GM21825 (cell line): ENCODE data around the gene ZG16B.

Experiments used
- ATAC-seq: cut with Tn5 transposase; IDR thresholded peaks from one replicate; pipeline ENCODE4 v1.9.1; 2021; ENCODE audit warnings: mild to moderate bottlenecking, moderate library complexity; ENCODE audit not compliant: unreplicated experiment

Gene ZG16B

DNA sequence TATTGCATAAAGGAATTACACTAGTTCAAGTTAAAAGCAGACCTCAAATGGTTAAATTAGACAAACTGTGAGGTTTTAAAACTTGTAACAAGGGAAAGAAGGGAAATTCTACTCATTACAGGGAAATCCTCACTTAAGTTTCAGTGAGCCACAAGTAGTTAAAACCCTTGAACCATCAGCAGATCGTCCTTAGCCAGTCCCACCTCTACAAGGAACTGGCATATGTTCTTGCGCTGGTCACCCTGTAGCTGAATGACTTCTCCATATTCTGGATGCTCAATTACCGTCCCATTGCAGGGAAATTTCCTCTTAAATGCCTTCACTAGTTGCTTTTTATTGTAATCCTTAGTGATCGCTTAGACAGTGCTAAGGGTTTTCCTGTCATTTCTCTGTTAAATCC lies 7.6 kb upstream of the ZG16B start:
- no peak for ATAC-seq

DNA sequence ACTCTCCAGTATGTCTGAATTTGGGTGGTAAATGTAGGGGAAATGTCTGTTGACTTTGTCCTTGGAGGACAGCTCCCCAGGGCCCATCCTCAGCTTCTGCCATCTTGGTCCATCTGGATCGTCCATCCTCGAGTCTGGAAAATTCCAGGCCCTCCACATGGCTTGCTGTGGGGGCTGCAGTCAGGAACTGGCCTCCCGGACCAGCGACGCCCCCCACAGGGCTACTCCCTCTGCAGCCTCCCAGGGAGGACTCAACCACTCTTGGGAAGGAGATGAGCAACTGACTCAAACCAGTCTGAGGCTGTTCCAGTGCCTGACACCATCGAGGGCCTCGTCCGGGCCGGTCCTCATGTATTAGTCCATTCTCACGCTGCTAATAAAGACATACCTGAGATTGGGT lies 5.5 kb upstream of the ZG16B start:
- ATAC-seq: no peak

DNA sequence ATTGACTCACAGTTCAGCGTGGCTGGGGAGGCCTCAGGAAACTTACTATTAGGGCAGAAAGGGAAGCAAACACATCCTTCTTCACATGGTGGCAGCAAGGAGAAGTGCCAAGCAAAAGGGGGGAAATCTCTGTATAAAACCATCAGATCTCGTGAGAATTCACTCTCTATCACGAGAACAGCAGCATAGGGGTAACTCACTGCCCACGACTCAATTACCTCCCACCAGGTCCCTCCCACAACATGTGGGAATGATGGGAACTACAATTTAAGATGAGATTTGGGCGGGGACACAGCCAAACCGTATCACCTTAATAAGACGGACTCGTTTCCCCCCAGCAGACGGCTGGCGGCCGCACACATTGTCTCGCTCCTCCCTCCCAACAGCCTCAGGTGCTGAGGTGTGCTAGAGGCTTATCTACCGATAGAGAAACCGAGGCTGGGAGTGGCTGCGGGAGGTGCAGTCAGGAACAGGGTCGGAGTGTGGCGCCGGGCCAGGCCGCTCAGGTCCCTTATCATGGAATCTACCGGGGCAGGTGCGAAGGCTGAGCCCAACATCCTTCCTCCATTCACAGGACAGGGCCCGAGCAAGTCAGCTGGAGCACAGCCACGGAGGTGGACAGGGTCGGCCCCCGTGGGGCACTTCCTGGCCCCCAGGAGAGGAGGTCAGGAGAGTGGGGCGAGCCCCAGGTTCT lies 4.9 kb upstream of the ZG16B start:
- ATAC-seq: no peak

DNA sequence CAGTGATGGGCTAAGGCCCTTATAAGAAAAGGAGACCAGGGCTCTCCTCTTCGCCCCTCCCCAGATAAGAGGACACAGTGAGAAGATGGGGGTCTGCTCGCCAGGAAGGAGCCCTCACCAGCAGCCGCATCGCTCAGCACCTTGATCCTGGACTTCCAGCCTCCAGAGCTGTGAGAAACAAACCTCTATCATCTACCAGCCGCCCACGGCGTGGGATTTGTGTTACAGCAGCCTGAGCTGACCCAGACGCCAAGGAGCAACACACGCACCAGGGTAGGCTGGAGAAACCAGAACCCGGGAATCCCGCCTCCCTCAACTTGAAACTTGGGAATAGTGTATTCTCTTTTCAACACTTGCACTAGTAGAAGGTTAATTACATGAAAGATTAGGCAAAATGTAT lies 4.2 kb upstream of the ZG16B start:
- ATAC-seq: no peak

DNA sequence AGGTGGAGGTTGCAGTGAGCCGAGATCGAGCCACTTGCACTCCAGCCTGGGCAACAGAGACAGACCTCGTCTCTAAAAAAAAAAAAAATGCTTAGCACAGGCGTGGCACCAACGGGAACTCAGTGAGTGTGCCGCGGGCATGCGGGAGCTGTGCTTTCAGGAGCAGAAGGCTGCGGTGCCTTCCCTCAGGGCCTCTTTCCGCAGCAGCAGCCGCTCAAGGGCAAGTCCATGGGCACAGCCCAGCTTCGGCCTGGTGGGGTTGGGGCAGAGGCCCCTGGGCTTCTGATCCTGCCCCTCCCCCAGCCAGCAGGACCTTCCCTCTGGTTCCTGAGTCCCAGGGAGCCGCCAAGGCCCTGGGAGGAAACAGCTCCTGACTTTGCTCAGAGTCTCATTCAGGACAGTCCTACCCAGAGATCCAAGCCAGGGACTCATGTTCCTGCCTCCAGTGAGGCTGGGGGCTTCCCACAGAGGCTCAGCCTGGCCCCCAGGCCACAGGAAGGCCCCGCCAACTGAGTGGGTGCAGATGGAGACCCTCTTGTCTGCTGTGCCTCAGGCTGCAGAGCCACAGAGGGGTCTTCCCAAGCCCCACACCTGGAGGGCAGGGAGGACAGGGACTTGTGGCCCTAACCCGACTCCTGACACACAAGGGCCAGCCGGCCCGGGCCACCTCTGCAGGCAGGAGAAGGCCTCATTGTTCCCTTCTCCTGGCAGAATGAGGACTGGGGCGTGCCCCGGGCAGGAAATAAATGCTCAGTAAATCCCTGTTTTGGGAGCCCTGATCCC lies 3.3 kb upstream of the ZG16B start:
- ATAC-seq: no peak

DNA sequence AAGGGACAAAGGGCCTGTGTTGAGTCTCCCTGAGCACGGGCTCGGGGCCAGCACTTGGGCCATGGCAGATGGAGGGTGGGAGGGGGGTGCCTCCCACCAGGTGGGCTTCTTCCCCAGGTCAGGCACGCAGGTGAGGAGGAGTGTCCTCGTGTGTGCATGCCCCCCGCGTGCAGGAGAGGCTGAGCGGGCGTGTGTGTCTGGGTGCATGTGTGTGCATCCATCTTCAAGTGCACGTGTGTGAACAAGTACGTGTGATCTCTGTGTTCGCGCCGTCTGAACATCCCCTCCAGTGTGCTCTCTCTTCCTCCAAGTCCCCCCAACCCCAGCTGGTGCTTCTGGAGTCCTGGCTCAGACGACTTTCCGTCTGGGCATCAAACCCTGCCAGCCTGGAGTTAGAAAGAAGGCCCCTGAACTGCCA lies 2.7 kb upstream of the ZG16B start:
- no peak for ATAC-seq

DNA sequence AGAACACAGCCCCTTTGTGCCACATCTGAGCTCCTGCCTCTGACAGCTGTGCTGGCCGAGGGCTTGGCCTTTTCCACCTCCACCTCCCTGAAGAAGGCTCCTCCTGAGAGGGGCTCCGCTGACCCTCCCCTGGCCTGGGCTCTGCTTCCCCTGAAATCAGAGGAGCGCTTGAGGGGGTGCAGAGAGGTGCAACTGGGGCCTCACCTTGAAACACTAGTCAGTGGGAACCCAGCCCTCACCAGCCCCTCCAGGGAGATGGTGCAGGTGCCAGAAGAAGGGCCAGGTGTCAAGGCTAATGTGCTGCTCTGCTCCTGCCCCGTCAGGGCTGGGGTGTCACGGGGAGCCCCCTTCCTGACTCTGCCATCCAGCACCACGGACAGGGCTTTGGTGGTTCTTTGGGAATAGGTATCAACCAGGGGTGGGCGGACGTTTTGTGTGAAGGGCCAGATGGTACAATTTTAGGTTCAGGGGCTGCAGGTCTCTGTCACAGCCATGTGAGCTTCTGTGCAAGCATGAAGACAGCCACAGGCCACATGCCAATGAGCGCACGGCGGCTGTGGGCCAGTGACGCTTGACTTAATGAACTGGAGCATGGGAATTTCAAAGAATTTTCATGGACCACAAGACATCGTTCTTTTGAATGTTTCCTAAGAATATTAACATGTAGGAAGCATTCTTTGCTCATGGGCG lies 2.1 kb upstream of the ZG16B start:
- no peak for ATAC-seq

DNA sequence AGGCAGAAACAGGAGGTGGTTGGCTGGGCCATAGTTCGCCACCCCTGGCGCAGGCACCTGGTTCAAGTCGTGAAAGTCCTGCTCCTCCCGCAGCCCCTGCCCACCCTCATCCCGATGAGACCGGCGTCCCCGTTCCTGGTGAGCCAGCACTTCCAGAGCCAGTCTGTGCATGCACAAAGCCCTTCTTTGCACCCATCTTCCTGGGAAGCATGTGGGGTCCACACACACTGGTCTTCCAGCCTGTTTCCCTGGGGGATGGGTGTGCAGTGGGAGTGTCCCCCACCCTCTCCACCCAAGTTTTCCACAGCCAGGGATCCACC lies 1.6 kb upstream of the ZG16B start:
- no peak for ATAC-seq

DNA sequence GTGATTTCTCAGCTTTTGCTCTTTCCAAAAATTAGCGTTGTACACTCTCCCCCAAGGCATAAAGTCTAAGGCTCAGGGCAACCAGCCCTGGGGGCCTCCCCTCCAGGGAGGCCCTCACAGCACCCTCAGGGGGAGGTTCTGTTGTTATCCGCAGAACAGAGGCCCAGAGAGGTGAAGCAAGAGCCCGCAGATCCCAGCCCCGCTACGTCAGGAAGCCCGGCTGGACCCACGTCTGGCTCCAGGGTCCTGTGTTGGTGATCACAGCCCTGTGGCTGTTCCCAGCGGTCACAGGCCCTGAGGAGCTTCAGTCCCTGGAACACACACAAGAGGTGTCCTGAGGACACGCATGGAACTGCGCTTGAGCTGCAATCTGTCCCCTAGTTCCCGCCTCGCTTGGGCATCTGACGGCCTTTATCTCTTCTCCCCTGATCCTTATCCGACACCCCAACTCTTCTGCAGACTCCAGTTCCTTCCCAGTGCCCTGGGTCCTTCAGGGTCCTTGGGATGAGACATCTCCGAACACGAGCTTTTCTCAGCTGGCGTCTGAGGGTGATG lies 1.1 kb upstream of the ZG16B start:
- ATAC-seq: no peak

DNA sequence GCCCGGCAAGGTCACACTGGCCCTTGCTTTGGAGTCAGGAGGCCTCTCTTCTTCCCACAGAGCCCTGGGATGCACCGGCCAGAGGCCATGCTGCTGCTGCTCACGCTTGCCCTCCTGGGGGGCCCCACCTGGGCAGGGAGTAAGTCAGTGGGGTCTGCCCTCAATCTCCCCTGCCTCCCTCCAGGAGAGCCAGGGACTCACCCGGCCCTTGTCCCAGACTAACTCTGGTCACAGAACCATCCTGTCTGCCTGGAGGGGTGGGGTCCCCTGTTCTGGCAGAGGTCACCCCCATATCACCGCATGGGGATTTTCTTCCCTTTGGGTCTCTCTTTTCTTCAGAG lies 222 bp downstream of the ZG16B start:
- no peak for ATAC-seq

DNA sequence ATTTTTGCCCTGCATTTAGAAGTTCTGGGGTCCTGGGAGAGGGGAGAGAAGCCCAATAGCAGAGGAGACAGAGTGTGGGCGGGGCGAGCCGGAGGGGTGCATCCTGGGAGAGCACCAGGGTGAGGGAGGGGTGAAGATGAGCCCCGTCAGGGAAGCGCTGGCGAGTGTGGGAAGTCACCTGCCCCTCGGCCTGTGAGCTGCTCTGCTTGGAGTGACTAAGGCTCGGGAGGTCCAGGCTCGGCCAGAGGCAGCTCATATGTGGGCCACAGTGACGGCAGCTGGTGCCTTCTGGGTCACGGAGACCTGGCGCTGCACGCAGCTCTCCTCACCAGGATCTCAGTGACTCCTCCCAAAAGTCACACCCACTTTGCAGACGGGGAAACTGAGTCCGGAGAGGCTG lies 1.1 kb downstream of the ZG16B start:
- ATAC-seq: no peak

DNA sequence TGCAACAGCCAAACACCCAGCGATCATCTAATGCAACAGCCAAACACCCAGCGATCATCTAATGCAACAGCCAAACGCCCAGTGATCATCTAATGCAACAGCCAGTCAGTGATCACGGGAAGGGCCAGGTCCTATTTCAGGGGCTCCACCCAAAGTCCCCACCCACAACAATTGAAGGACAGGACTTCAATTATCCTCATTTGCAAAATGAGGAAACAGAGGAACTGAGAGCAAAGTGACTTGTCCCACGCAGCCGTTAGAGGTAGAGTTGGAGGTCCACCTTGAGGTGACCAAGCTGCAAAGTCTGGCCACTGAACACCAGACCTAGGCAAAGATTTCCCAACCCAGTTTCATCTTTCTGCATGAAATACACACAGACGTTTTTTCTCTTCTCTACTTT lies 3.7 kb downstream of the ZG16B start:
- ATAC-seq: no peak

DNA sequence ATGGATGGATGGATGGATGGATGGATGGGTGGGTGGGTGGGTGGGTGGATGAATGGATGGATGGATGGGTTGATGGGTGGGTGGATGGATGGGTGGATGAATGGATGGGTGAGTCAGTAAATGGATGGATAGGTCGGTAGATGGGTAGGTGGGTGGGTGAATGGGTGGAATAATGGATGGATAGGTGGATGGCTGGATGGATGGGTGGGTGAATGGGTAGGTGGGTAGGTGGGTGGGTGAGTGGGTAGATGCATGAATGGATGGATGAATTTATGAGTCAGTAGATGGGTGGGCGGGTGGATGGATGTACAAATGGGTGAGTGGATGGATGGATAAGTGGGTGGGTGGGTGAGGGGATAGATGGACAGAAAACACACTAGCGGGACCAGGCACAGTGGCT lies 4.9 kb downstream of the ZG16B start:
- ATAC-seq: no peak

DNA sequence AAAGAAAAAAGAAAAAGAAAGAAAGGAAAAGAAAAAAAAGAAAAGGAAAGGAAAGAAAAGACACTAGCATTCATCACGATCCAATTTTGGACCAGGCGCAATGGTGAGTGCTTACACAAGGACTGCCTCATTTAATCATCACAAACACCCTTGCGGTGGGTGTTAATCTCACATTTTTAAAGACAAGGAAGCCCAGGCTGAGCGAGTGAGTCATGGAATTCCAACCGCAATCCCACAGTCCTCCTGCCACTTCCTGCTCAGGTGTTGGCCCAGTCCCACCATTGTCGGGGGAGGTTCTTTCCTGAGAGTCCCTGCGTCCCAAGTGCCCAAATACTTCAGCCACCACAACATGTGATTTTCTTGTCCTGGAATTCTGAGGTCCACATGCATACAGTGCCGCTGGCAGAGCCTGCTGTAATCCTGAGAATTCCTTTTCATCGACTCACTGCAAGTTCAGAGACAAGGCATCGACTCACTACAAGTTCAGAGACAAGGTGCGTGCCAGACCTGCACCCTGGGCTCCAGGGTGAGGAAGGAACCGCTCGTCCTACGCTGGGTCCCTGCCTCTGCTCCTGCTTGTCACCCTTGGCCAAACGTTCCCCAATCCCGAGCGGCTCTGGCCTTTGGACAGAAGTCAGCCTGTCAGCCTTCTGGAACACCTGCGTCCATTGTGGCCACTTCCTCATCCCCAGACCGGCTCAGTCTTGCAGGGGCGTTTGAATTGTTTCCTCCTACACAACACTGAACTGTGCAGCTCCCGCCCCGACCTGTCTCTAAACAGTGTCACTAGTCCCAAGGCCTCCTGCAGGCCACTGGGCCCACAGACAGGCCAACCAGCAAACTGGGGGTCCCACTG lies 5.8 kb downstream of the ZG16B start:
- no peak for ATAC-seq

DNA sequence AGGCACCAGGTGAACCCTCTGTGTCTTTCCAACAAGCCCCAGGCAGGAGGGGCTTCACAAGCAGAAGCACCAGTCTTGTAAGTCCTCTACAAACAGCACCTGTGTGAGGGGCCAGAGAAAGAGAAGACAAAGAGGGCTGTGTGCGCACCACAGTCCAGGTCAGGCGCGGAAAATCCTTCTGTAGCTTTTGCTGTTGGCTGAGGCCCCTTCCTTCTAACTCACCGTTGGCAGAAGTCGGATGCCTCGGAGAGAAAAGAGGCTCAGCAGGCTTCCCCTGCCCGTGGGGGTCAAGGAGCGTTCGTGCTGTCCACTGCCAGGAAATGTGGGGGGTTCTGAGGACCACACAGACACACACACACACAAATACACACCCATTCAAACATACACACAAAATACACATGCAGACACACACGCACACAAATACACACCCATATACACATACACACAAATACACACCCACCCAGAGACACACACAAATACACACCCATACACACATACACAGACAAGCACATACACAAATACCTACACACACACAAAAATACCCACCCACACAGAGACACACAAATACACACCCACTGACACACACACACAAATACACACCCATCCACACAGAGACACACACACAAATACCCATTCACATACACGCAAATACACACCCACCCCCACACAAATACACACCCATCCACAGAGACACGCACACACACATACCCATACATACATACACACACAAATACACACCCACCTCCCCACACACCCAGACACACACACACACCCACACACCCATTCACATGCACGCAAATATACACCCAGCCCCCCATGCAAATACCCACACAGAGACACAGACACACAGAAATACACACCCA lies 6.8 kb downstream of the ZG16B start:
- ATAC-seq: no peak

DNA sequence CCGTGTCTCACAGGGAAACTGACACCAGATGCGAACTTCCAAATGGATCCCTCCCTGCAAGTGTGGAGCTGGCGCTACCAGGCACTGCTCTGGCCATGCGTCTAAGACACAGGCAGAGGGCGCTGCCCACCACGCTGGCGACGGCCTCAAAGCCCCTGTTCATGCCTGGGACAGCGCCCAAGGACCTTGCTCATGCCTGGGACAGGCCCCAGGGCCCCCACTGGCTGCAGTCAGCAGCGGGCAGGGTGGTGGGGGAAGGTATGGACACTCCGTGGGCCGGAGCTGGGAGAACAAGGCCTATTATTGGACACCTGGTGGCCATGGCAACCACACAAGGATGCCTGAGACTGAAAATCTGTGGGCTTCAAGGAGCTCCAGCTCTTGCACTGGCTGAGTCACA lies 8.8 kb downstream of the ZG16B start:
- no peak for ATAC-seq

DNA sequence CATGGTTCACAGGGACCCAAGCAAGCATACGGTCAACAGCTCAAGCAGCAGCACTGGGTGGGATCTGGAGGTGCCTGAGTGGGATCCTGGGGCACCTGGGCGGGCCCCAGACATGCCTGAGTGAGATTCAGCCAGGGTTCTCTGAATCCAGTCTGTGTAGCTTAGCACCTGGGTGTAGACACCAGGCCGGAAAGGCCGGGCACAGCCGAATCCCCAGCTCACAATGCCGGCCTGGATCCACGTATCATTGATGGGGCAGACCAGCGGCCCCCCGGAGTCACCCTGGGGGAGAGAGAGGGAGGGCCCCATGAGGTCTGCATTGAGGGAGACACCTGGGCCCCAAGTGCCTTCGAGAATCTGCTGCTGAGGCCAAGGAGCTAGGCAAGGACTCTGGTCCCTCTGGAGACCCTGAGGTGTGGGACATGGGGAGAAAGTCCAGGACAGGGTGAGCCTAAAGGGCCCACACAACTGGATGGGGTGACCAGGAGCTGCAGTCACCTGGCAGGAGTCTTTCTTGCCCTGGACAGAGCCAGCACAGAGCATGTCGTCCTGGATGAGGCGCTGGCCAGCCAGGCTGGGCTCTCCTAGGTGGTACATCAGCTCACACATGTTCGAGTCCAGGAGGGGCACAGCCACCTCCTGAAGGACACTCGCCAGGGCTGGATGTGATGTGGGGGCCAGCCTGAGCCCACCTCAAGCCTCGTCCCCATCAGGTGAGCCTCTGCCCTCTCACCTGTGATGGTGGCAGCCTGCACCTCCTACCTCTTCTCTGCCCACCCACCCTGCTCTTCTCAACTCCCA lies 9.7 kb downstream of the ZG16B start:
- ATAC-seq: no peak

DNA sequence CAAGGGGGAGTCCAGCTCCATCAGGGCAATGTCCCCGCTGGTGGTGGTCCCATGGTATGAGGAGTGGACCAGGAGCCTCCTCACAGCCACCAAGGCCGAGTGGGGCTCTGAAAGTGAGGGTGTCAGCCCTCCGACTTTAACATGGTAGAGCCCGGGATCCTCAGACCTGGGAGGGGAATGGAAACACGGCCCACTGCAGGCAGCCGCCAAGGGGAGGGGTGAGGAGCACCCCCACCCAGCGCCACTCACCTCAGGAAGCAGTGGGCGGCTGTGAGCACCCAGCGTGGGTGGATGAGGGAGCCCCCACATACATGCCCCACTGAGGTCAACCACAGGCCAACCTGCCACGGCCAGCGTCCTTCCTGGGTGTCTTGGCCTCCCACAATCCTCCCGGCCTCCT lies 10.8 kb downstream of the ZG16B start:
- ATAC-seq: no peak

DNA sequence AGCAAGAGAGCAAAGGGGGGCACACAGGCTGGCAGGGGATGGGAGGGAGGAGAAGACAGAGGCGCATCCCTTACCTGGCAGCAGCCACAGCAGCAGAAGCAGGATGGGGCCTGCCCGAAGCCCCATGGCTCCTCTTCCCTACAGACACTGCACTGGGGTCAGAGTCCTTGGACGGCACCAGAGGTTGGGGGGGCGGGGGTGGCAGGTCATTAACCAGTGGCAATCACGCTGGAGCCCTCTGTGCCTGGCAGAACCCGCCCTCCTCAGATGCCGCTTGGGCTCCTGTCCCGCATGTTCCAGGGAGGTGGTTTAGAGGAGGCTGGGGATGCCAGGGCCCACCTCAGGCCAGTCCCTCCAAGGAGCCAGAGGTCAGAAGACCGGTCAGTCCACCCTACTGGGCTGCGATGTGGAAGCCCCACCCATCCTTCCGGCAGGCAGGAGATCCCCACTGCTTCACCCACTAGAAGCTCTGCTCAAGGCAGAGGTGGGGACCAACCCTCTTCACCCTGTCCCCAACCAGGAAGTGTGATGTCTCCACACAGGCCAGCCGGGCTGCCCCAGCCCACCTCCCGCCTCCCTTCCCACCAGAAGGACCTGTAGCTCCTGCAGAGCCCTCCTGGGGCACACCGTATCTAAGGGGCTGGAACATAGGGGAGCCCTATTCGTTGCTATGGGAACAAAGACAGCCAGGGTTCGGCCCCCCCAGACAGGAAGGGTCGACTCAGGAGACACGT lies 11.7 kb downstream of the ZG16B start:
- no peak for ATAC-seq
